GM20000 (cell line): Measurements from ENCODE around the gene GRAMD2B.

Experiments
- DNase-seq: peaks from one replicate; pipeline ENCODE4 v3.0.0; 2012; ENCODE audit warnings: low spot score
- TF ChIP-seq, protein P1 (sequence below): IDR thresholded peaks from 2 replicates; pipeline ENCODE4 v1.5.1; 2012; ENCODE audit warnings: mild to moderate bottlenecking, control low read depth; ENCODE audit errors: extremely low read depth, missing control alignments

Gene GRAMD2B

DNA sequence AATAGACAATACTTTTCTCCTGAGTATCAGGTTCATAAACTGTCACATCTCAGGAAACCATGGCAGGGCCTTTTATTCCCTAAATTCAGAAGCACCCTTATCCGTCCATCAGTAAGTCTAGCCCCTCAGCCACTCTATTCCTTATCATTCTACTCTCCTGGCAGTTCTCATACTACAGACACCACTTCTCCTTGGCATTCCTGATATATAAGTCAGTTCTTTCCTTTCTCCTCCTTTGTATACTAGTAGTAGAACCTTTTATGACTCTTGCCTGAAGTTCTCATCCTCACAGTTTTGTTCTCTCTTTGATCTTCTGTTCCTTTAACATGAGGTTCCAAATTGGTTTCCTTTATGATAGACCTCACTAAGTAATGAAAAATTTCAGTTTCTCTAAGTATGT is 29.3 kb downstream of the GRAMD2B start:
- TF ChIP-seq, protein P1, sequence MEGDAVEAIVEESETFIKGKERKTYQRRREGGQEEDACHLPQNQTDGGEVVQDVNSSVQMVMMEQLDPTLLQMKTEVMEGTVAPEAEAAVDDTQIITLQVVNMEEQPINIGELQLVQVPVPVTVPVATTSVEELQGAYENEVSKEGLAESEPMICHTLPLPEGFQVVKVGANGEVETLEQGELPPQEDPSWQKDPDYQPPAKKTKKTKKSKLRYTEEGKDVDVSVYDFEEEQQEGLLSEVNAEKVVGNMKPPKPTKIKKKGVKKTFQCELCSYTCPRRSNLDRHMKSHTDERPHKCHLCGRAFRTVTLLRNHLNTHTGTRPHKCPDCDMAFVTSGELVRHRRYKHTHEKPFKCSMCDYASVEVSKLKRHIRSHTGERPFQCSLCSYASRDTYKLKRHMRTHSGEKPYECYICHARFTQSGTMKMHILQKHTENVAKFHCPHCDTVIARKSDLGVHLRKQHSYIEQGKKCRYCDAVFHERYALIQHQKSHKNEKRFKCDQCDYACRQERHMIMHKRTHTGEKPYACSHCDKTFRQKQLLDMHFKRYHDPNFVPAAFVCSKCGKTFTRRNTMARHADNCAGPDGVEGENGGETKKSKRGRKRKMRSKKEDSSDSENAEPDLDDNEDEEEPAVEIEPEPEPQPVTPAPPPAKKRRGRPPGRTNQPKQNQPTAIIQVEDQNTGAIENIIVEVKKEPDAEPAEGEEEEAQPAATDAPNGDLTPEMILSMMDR: no peak
- DNase-seq: no peak

DNA sequence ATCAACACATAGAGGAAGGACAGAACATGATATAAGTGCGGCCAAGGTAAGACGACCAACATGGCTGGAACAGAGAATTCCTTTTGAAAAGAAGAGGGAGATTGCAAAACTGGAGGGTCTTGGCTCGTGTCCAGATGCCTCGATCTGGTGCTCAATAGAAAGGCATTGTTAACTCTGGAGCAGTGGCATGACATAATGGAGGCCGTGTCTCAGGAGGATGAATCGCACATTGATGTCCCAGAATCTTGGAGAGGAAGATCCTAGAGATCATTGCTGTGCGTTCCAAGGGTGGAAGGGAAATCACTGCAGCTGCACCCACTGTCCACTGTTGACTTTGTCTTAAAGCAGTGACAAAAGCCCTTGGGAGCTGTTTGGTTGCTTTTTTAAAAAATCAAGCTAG is 30.9 kb downstream of the GRAMD2B start:
- TF ChIP-seq, protein P1: no peak
- no peak for DNase-seq

DNA sequence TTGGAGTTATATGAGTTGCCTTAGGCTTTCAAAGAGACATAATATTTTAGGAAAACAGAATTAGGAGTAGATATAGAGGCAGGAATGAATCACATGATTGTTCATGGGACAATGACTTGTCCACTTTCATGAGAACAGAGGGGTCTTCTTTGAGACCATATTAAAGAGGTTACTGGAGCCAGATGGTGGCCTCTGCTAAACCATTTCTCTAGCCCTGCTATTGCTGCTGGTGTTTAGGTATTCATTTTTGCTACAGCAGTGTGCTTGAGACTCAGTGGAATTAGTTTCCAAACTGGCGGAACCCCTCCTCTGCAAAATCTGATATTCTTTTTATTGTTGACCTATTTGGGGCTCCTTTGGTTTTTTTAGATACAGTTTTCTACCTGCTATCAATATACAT is 31.3 kb downstream of the GRAMD2B start:
- TF ChIP-seq, protein P1: no peak
- no peak for DNase-seq

DNA sequence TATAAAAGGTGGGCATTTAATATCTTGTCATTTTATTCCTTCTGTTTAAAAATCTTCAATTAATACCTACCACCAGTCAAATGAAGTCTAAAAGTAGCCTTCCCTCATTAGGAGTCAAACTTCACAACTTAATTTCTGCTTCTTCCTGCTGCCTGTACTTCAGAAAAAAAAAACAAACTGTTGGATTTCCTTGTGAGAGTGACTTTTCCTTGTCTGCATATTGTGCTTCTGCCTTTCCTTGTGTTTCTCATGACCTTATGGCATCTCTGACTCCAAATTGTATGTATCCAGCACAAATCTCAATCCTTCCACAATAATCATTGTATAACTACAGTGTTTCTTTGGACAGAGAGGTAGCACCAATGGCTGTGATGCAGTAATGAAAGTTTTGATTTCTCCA is 32.1 kb downstream of the GRAMD2B start:
- TF ChIP-seq, protein P1: no peak
- DNase-seq: no peak

DNA sequence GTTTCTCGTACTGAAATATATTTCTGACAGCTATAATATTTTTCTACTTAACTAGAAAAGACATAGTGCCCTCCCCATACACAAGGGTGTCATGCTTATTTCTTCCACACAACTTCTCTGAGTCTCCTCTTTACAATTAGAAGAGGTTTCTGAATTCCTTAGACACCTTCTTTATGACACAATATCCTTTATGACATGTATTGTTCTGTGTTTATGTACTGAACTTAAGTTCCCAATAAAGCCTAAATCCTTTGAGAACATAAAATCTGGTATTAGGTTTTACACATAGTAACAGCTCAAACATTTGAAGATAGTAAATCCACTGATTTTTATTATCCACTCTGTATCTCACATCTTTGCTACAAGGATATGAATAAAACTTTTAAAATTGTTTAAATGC is 32.5 kb downstream of the GRAMD2B start:
- DNase-seq: no peak
- TF ChIP-seq, protein P1: no peak

DNA sequence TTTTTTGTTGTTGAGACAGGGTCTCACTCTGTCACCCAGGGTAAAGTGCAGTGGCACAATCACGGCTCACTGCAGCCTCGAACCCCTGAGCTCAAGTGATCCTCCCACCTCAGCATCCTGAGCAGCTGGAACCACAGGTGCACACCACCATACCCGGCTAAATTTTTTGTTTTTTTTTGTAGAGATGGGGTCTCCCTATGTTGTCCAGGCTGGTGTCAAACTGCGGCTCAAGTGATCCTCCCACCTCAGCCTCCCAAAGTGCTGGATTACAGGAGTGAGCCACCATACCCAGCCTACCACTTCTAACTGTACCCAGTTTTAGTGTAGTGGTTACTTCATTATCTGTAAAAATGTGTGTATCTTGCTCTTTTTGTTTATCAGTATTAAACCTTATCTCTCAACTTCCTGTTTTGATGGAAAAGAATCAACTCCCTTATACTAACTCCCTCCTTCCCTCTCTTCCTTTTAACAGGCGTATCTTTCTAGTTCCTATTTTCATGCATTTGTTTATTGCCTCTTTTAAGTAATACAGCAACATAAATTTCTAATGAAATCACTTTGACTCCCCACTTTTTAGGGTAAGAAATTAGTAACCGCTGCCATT is 33.1 kb downstream of the GRAMD2B start:
- TF ChIP-seq, protein P1: no peak
- no peak for DNase-seq

DNA sequence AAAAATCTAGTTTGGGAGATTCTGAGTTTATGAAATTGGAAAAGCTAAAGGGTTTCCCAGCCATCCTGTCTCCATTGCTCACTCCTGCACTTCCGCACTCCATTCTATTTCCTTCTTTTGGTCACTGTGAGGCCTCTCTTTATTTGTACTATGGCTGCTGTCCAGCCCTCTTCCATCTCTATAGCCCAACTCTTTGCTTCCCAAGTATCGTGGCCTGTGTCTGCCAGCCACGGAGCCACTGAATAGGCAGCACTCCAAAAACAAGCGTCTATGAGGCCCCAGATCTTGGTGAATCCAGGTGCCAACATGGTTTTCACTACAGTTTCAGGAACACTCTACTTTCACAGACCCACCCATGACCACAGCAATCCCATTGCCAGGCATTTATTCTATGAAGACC is 37.2 kb downstream of the GRAMD2B start:
- TF ChIP-seq, protein P1: no peak
- DNase-seq: no peak

DNA sequence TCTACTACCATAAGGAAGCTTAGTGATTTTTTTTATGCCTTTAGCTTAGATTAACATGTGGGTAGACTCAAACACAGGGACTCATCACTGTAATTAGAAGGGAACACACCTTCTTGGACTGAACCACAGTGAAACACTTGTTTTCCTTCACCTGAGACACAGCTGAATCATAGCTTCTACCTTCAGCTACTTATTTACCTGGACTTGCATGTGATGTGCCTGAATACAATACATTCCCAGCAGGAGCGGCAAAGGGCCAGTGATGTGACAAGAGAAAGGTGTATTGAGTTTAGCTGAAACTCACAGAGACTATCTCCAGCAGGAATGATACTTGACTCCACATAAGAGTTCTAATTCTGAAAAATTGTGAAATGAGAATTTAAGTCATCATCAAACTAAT is 37.8 kb downstream of the GRAMD2B start:
- no peak for DNase-seq

More for the DNA sequence above, 37.8 kb downstream of the GRAMD2B start:
- TF ChIP-seq, protein P1: no peak
